Measurements from ENCODE around the gene ZRANB1. TPM values are rescaled to one million over a fixed set of nuclear protein-coding genes. Genes with fewer than 3 reads are reported as not detected.

The ZRANB1 gene
- total RNA-seq, 2 donors from 2014 or later, result 17.9 to 28.7 TPM

- peaks cover 25% of the 10 kb centered on the region for H3K4me1 ChIP-seq (replicated peaks)
- peak overlapping the region in 1 of 2 donors; percentile 62 for H3K27ac ChIP-seq
- no peaks in the 10 kb centered on the region for H3K36me3 ChIP-seq
- 89% methylated on average over 12 of the region's 12 CpGs for WGBS
- DNase-seq (ENCODE audit: low spot score), result no peak
- H3K4me3 ChIP-seq, result no peak overlapping the region
- TF ChIP-seq POLR2AphosphoS5 (IDR thresholded peaks at IDR 0.05) (no peak), POLR2A (IDR thresholded peaks at IDR 0.05) (no peak)
- TF ChIP-seq, protein P1, sequence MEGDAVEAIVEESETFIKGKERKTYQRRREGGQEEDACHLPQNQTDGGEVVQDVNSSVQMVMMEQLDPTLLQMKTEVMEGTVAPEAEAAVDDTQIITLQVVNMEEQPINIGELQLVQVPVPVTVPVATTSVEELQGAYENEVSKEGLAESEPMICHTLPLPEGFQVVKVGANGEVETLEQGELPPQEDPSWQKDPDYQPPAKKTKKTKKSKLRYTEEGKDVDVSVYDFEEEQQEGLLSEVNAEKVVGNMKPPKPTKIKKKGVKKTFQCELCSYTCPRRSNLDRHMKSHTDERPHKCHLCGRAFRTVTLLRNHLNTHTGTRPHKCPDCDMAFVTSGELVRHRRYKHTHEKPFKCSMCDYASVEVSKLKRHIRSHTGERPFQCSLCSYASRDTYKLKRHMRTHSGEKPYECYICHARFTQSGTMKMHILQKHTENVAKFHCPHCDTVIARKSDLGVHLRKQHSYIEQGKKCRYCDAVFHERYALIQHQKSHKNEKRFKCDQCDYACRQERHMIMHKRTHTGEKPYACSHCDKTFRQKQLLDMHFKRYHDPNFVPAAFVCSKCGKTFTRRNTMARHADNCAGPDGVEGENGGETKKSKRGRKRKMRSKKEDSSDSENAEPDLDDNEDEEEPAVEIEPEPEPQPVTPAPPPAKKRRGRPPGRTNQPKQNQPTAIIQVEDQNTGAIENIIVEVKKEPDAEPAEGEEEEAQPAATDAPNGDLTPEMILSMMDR (IDR thresholded peaks at IDR 0.05), result no peak
- no peaks in the 10 kb centered on the region for H3K9me3 ChIP-seq
- intact Hi-C loops (cut with DNase I), result no loop called here
- H3K27me3 ChIP-seq (replicated peaks; ENCODE audit: insufficient read depth), result no peaks in the 10 kb centered on the region
Measured at GRCh38 chr10:125017547-125018298, 75.8 kb downstream of the ZRANB1 start.

- TF ChIP-seq POLR2AphosphoS5 (IDR thresholded peaks at IDR 0.05) (no peak), POLR2A (IDR thresholded peaks at IDR 0.05) (no peak)
- TF ChIP-seq, protein P1 (IDR thresholded peaks at IDR 0.05), result no peak
- no peak overlapping the region for H3K4me3 ChIP-seq
- H3K36me3 ChIP-seq, result no peaks in the 10 kb centered on the region
- intact Hi-C loops (cut with DNase I), result no loop called here
- no peaks in the 10 kb centered on the region for H3K9me3 ChIP-seq
- 90% methylated on average over 9 of the region's 9 CpGs for WGBS
- H3K27me3 ChIP-seq (replicated peaks; ENCODE audit: insufficient read depth), result no peaks in the 10 kb centered on the region
- no peak overlapping the region for H3K27ac ChIP-seq
- H3K4me1 ChIP-seq (replicated peaks), result peaks cover 31% of the 10 kb centered on the region
- DNase-seq (ENCODE audit: low spot score), result no peak
Measured at GRCh38 chr10:125018576-125019143, 76.7 kb downstream of the ZRANB1 start.

DNA sequence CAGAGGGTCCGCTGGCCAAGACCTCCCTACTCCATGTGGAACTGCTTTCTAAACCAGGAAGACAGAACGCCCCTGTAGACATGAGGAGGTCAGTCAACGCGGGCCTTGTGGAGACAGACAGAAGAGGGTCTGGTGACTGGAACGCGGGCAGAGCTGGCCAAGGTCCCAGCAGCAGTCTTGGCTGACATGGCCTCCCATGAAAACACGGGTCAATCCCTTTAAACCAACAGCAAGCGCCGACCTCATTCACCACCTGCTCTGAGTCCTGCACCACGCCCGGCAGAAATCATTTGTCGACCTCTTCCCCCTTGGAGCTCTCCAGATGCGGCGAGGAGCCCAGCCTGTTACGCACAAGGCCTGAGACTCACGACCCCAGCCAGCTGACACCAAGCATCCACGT is 78.5 kb downstream of the ZRANB1 start:
- H3K27ac ChIP-seq, result no peak overlapping the region
- no peaks in the 10 kb centered on the region for H3K9me3 ChIP-seq
- 91% methylated on average over 17 of the region's 17 CpGs for WGBS
- H3K4me1 ChIP-seq (replicated peaks), result peaks cover 30% of the 10 kb centered on the region
- H3K4me3 ChIP-seq, result no peak overlapping the region
- TF ChIP-seq, protein P1 (IDR thresholded peaks at IDR 0.05), result no peak
- TF ChIP-seq POLR2A (IDR thresholded peaks at IDR 0.05) (no peak), POLR2AphosphoS5 (IDR thresholded peaks at IDR 0.05) (no peak)
- intact Hi-C loops (cut with DNase I), result no loop called here
- no peak for DNase-seq (ENCODE audit: low spot score)
- no peaks in the 10 kb centered on the region for H3K27me3 ChIP-seq (replicated peaks; ENCODE audit: insufficient read depth)
- no peaks in the 10 kb centered on the region for H3K36me3 ChIP-seq

GRCh38 chr10:125020871-125021270 is 78.9 kb downstream of the ZRANB1 start:
- peaks cover 25% of the 10 kb centered on the region for H3K4me1 ChIP-seq (replicated peaks)
- no peak overlapping the region for H3K4me3 ChIP-seq
- intact Hi-C loops (cut with DNase I), result no loop called here
- TF ChIP-seq, protein P1 (IDR thresholded peaks at IDR 0.05), result no peak
- no peak for TF ChIP-seq POLR2AphosphoS5 (IDR thresholded peaks at IDR 0.05)
- no peak for TF ChIP-seq POLR2A (IDR thresholded peaks at IDR 0.05)
- DNase-seq (ENCODE audit: low spot score), result no peak
- WGBS, result 90% methylated on average over 9 of the region's 9 CpGs
- H3K36me3 ChIP-seq, result no peaks in the 10 kb centered on the region
- H3K9me3 ChIP-seq, result no peaks in the 10 kb centered on the region
- H3K27ac ChIP-seq, result no peak overlapping the region
- no peaks in the 10 kb centered on the region for H3K27me3 ChIP-seq (replicated peaks; ENCODE audit: insufficient read depth)

Data from prostate gland (tissue), 2 donors.